Spinal cord (tissue), 10 donors: ENCODE measurements around the gene ZCCHC7. TPM values are rescaled to one million over a fixed set of nuclear protein-coding genes. Genes with fewer than 3 reads are reported as not detected.

Experiments
- DNase-seq, 6 donors: peaks; one replicate each; pipeline versions ENCODE4 v3.0.0 to v3.0.0-alpha.2; 2013 to 2015; ENCODE audit warnings: low spot score in 6 of 6, low read depth in 4 of 6
- H3K27ac ChIP-seq: one replicate; pipeline ENCODE4 v1.5.1; 2013; ENCODE audit warnings: low read depth, low read length, control low read depth
- H3K27me3 ChIP-seq: one replicate; pipeline ENCODE4 v1.6.1; 2013; ENCODE audit warnings: low read length; ENCODE audit not compliant: control insufficient read depth, insufficient read depth
- H3K36me3 ChIP-seq: one replicate; pipeline ENCODE4 v1.6.1; 2013; ENCODE audit warnings: low read length; ENCODE audit not compliant: control insufficient read depth, insufficient read depth
- H3K4me1 ChIP-seq: one replicate; pipeline ENCODE4 v1.6.1; 2013; ENCODE audit warnings: low read length; ENCODE audit not compliant: control insufficient read depth, insufficient read depth
- H3K4me3 ChIP-seq: one replicate; pipeline ENCODE4 v1.5.1; 2013; ENCODE audit warnings: low read depth, low read length, control low read depth
- H3K9me3 ChIP-seq: one replicate; pipeline ENCODE4 v1.6.1; 2013; ENCODE audit warnings: low read length; ENCODE audit not compliant: control insufficient read depth, insufficient read depth
- WGBS: methylation state at CpG from one replicate; pipeline ENCODE4 v1.1.5; 2013; ENCODE audit warnings: missing lambda C conversion rate; ENCODE audit not compliant: insufficient coverage; 5-methylcytosine and 5-hydroxymethylcytosine counted together
- polyA plus RNA-seq, 2 donors: library from polyadenylated mRNA; unstranded; fragments of 120-200 nt; gene quantifications; one replicate each; pipeline ENCODE4 v1.2.1, GENCODE V29; 2013; ENCODE audit not compliant: insufficient read length in 2 of 2
- total RNA-seq, 2 donors: library from RNA; depleted of rRNA in 1 of 2; stranded (reverse); fragments of 120-200 nt in 1 of 2; fragments of >200 nt in 1 of 2; gene quantifications; one replicate each; pipeline versions ENCODE4 v1.2.3 to v1.2.4, GENCODE V29; 2013 to 2014
- donor health status: healthy.

Gene ZCCHC7
- total and polyA plus RNA-seq, 4 donors: 14.3 to 26.5 (median 20.1) TPM

- Histone ChIP-seq H3K4me1 (no peaks in the 10 kb centered on the region), H3K4me3 (no peak overlapping the region), H3K27me3 (no peaks in the 10 kb centered on the region), H3K36me3 (no peaks in the 10 kb centered on the region), H3K27ac (no peak overlapping the region), H3K9me3 (no peaks in the 10 kb centered on the region)
- WGBS: no CpG with 5 or more reads among the region's 2 CpGs
- no peak for DNase-seq
These were observed 26.0 kb downstream of the ZCCHC7 start for GRCh38 chr9:37146410-37146809.

GRCh38 chr9:37148181-37148580 is 27.8 kb downstream of the ZCCHC7 start:
- DNase-seq: no peak
- Histone ChIP-seq H3K4me1 (no peaks in the 10 kb centered on the region), H3K4me3 (no peak overlapping the region), H3K36me3 (no peaks in the 10 kb centered on the region), H3K27ac (no peak overlapping the region), H3K27me3 (no peaks in the 10 kb centered on the region), H3K9me3 (no peaks in the 10 kb centered on the region)
- 100% methylated on average over 1 of the region's 2 CpGs for WGBS

- Histone ChIP-seq H3K4me1 (no peaks in the 10 kb centered on the region), H3K27me3 (no peaks in the 10 kb centered on the region), H3K9me3 (no peaks in the 10 kb centered on the region), H3K27ac (no peak overlapping the region), H3K4me3 (no peak overlapping the region), H3K36me3 (no peaks in the 10 kb centered on the region)
- DNase-seq: no peak
- WGBS: 0% methylated on average over 1 of the region's 4 CpGs
These were observed 29.4 kb downstream of the ZCCHC7 start for GRCh38 chr9:37149666-37150308.

GRCh38 chr9:37150415-37150814 is 30.0 kb downstream of the ZCCHC7 start:
- no peak overlapping the region for H3K27ac ChIP-seq
- no peaks in the 10 kb centered on the region for H3K36me3 ChIP-seq
- no peaks in the 10 kb centered on the region for H3K27me3 ChIP-seq
- no peaks in the 10 kb centered on the region for H3K9me3 ChIP-seq
- H3K4me1 ChIP-seq: no peaks in the 10 kb centered on the region
- no peak for DNase-seq
- no peak overlapping the region for H3K4me3 ChIP-seq

- Histone ChIP-seq H3K36me3 (no peaks in the 10 kb centered on the region), H3K4me1 (no peaks in the 10 kb centered on the region), H3K9me3 (no peaks in the 10 kb centered on the region), H3K4me3 (no peak overlapping the region), H3K27ac (no peak overlapping the region), H3K27me3 (no peaks in the 10 kb centered on the region)
- no peak for DNase-seq
- WGBS: no CpG with 5 or more reads among the region's 1 CpG
These were observed 31.4 kb downstream of the ZCCHC7 start for GRCh38 chr9:37151812-37152211.

GRCh38 chr9:37152365-37152764 is 32.0 kb downstream of the ZCCHC7 start:
- Histone ChIP-seq H3K36me3 (no peaks in the 10 kb centered on the region), H3K4me3 (no peak overlapping the region), H3K9me3 (no peaks in the 10 kb centered on the region), H3K4me1 (no peaks in the 10 kb centered on the region), H3K27ac (no peak overlapping the region), H3K27me3 (no peaks in the 10 kb centered on the region)
- no peak for DNase-seq
- no CpG with 5 or more reads among the region's 2 CpGs for WGBS

GRCh38 chr9:37155601-37156000 is 35.2 kb downstream of the ZCCHC7 start:
- no peak overlapping the region for H3K4me3 ChIP-seq
- no peak for DNase-seq
- no peaks in the 10 kb centered on the region for H3K4me1 ChIP-seq
- H3K27ac ChIP-seq: no peak overlapping the region
- peaks cover 1% of the 10 kb centered on the region for H3K36me3 ChIP-seq
- WGBS: no CpG with 5 or more reads among the region's 2 CpGs
- H3K27me3 ChIP-seq: no peaks in the 10 kb centered on the region
- H3K9me3 ChIP-seq: no peaks in the 10 kb centered on the region

- Histone ChIP-seq H3K27ac (no peak overlapping the region), H3K9me3 (no peaks in the 10 kb centered on the region), H3K4me3 (no peak overlapping the region), H3K27me3 (no peaks in the 10 kb centered on the region), H3K36me3 (peaks cover 4% of the 10 kb centered on the region), H3K4me1 (no peaks in the 10 kb centered on the region)
- no peak for DNase-seq
- WGBS: 100% methylated on average over 2 of the region's 6 CpGs
These were observed 35.8 kb downstream of the ZCCHC7 start for GRCh38 chr9:37156205-37156604.

- no peaks in the 10 kb centered on the region for H3K9me3 ChIP-seq
- no peaks in the 10 kb centered on the region for H3K4me1 ChIP-seq
- no peak overlapping the region for H3K27ac ChIP-seq
- H3K27me3 ChIP-seq: no peaks in the 10 kb centered on the region
- DNase-seq: no peak
- WGBS: 87% methylated on average over 2 of the region's 4 CpGs
- no peak overlapping the region for H3K4me3 ChIP-seq
- H3K36me3 ChIP-seq: peaks cover 4% of the 10 kb centered on the region
These were observed 36.5 kb downstream of the ZCCHC7 start for GRCh38 chr9:37156781-37157356.

GRCh38 chr9:37157726-37158377 is 37.5 kb downstream of the ZCCHC7 start:
- DNase-seq: no peak
- 97% methylated on average over 3 of the region's 4 CpGs for WGBS

More at GRCh38 chr9:37157726-37158377, 37.5 kb downstream of the ZCCHC7 start:
- no peaks in the 10 kb centered on the region for H3K4me1 ChIP-seq
- H3K9me3 ChIP-seq: no peaks in the 10 kb centered on the region
- H3K4me3 ChIP-seq: no peak overlapping the region
- no peak overlapping the region for H3K27ac ChIP-seq
- H3K27me3 ChIP-seq: no peaks in the 10 kb centered on the region
- peaks cover 6% of the 10 kb centered on the region for H3K36me3 ChIP-seq
